Smooth muscle cell (in vitro differentiated cells): ENCODE data around the gene KCNE5. TPM values are rescaled to one million over a fixed set of nuclear protein-coding genes. Genes with fewer than 3 reads are reported as not detected.
"Not testable (repeated sequence)": the region's sequence is repeated elsewhere in the genome, so short reads cannot be mapped to it uniquely, and the experiment has no call there.

ENCODE experiments used
- DNase-seq: peaks from one replicate; lab custom pipeline; 2025; ENCODE audit not compliant: unreplicated experiment; lab: John Stamatoyannopoulos, UW
- H2AFZ ChIP-seq: fragments of 200-600 bp; sonication (generic); 2 replicates; pipeline ENCODE4 v1.6.0; 2016; ENCODE audit warnings: antibody characterized with exemption, low read depth, mild to moderate bottlenecking
- H3F3A ChIP-seq: fragments of 200-600 bp; sonication (generic); 2 replicates; pipeline ENCODE4 v1.6.0; 2017; ENCODE audit warnings: antibody characterized with exemption, low read depth
- H3K27ac ChIP-seq: fragments of 200-600 bp; sonication (generic); 2 replicates; pipeline ENCODE4 v1.5.1; 2016; ENCODE audit warnings: low read depth, mild to moderate bottlenecking
- H3K27me3 ChIP-seq: fragments of 200-600 bp; sonication (generic); 2 replicates; pipeline ENCODE4 v1.6.1; 2016; ENCODE audit warnings: low read depth, mild to moderate bottlenecking
- H3K36me3 ChIP-seq: fragments of 200-600 bp; sonication (generic); 2 replicates; pipeline ENCODE4 v1.5.1; 2016; ENCODE audit warnings: low read depth
- H3K4me1 ChIP-seq: fragments of 200-600 bp; sonication (generic); 2 replicates; pipeline ENCODE4 v1.5.1; 2016; ENCODE audit warnings: low read depth
- H3K4me2 ChIP-seq: fragments of 200-600 bp; sonication (generic); 2 replicates; pipeline ENCODE4 v1.6.0; 2016; ENCODE audit warnings: mild to moderate bottlenecking
- H3K4me3 ChIP-seq: fragments of 200-600 bp; sonication (generic); 2 replicates; pipeline ENCODE4 v1.5.1; 2016; ENCODE audit warnings: mild to moderate bottlenecking
- H3K79me2 ChIP-seq: fragments of 200-600 bp; sonication (generic); 2 replicates; pipeline ENCODE4 v1.6.0; 2016; ENCODE audit warnings: low read depth, mild to moderate bottlenecking
- H3K9ac ChIP-seq: fragments of 200-600 bp; sonication (generic); 2 replicates; pipeline ENCODE4 v1.6.0; 2016; ENCODE audit warnings: low read depth
- H3K9me3 ChIP-seq: fragments of 200-600 bp; sonication (generic); replicated peaks from 2 replicates; pipeline ENCODE4 v1.5.1; 2016; ENCODE audit warnings: low read depth
- H4K20me1 ChIP-seq: fragments of 200-600 bp; sonication (generic); 2 replicates; pipeline ENCODE4 v1.6.0; 2016; ENCODE audit warnings: low read depth
- CTCF ChIP-seq: fragments of 200-600 bp; sonication (generic); IDR thresholded peaks from 2 replicates; pipeline ENCODE4 v1.5.1; 2017; ENCODE audit warnings: borderline replicate concordance, mild to moderate bottlenecking, antibody characterized with exemption; ENCODE audit not compliant: insufficient read depth, poor library complexity, severe bottlenecking
- WGBS: methylation state at CpG from one replicate; pipeline ENCODE4 v1.1.7; 2016; ENCODE audit warnings: low lambda C conversion rate; 5-methylcytosine and 5-hydroxymethylcytosine counted together
- polyA plus RNA-seq: library from polyadenylated mRNA; unstranded; fragments of >200 nt; fragmentation: Nextera tagmentation; extraction: Ambion mirVana; gene quantifications from 2 replicates; pipeline ENCODE4 v1.2.1, GENCODE V29; 2016
- total RNA-seq: library from RNA; depleted of rRNA; stranded (reverse); fragments of >200 nt; gene quantifications from 2 replicates; pipeline ENCODE4 v1.2.3, GENCODE V29; 2014

Gene KCNE5
- total and polyA plus RNA-seq, 2 experiments from 2014 or later, result 0.31 TPM; not detected in 1

- Histone ChIP-seq H3K79me2 (peaks cover 3% of the 10 kb centered on the region), H3K27me3 (no peaks in the 10 kb centered on the region), H3K9ac (no peak overlapping the region), H3F3A (no peaks in the 10 kb centered on the region), H2AFZ (no peak overlapping the region), H4K20me1 (no peaks in the 10 kb centered on the region), H3K4me1 (no peaks in the 10 kb centered on the region), H3K36me3 (peaks cover 11% of the 10 kb centered on the region), H3K27ac (no peak overlapping the region), H3K4me3 (no peak overlapping the region), H3K4me2 (no peak overlapping the region), H3K9me3 (peaks cover 8% of the 10 kb centered on the region)
- WGBS, result 65% methylated on average over 4 of the region's 4 CpGs
- no peak for TF ChIP-seq CTCF
- no peak for DNase-seq
Measured at GRCh38 chrX:109655502-109656201, 30.7 kb upstream of the KCNE5 start.

- no peaks in the 10 kb centered on the region for H3K4me1 ChIP-seq
- H3K27ac ChIP-seq, result no peak overlapping the region
- 80% methylated on average over 5 of the region's 5 CpGs for WGBS
- H3K4me2 ChIP-seq, result no peak overlapping the region
- H2AFZ ChIP-seq, result no peak overlapping the region
- H3K9me3 ChIP-seq, result peaks cover 8% of the 10 kb centered on the region
- no peaks in the 10 kb centered on the region for H3K27me3 ChIP-seq
- no peak for DNase-seq
- H3K9ac ChIP-seq, result no peak overlapping the region
- H3F3A ChIP-seq, result no peaks in the 10 kb centered on the region
- peaks cover 7% of the 10 kb centered on the region for H3K36me3 ChIP-seq
- no peak overlapping the region for H3K4me3 ChIP-seq
- H3K79me2 ChIP-seq, result peaks cover 3% of the 10 kb centered on the region
- no peaks in the 10 kb centered on the region for H4K20me1 ChIP-seq
- TF ChIP-seq CTCF, result no peak
Measured at GRCh38 chrX:109654516-109655109, 29.6 kb upstream of the KCNE5 start.

- not testable (repeated sequence) for H3K4me3 ChIP-seq, H3K36me3 ChIP-seq, H3F3A ChIP-seq, DNase-seq, H3K27ac ChIP-seq, H3K4me1 ChIP-seq, H3K27me3 ChIP-seq, H4K20me1 ChIP-seq, H3K79me2 ChIP-seq, H3K9me3 ChIP-seq, H2AFZ ChIP-seq, H3K9ac ChIP-seq, H3K4me2 ChIP-seq
- WGBS, result 92% methylated on average over 19 of the region's 19 CpGs
Measured at GRCh38 chrX:109644671-109645070, 19.7 kb upstream of the KCNE5 start.

- Histone ChIP-seq H3K36me3 (no peaks in the 10 kb centered on the region), H3K4me3 (no peak overlapping the region), H3K9me3 (peaks cover 6% of the 10 kb centered on the region), H3K9ac (no peak overlapping the region), H3K4me2 (no peak overlapping the region), H3K27me3 (no peaks in the 10 kb centered on the region), H3K4me1 (no peaks in the 10 kb centered on the region), H3K79me2 (no peaks in the 10 kb centered on the region), H3K27ac (no peak overlapping the region), H2AFZ (no peak overlapping the region), H4K20me1 (peaks cover 10% of the 10 kb centered on the region), H3F3A (no peaks in the 10 kb centered on the region)
- WGBS, result 79% methylated on average over 2 of the region's 2 CpGs
- DNase-seq, result no peak
- TF ChIP-seq CTCF, result no peak
Measured at GRCh38 chrX:109643687-109644086, 18.7 kb upstream of the KCNE5 start.
